GM12875 (cell line): ENCODE data around the gene MINK1.

Experiments
- H3K4me3 ChIP-seq: one replicate; pipeline ENCODE4 v1.5.1; 2011; ENCODE audit warnings: low read depth, low read length, control low read depth
- TF ChIP-seq, protein P1 (sequence below): IDR thresholded peaks from 2 replicates; pipeline ENCODE4 v1.5.1; 2011; ENCODE audit warnings: low read depth, mild to moderate bottlenecking, control low read depth, inconsistent platforms, low read length, moderate library complexity, borderline replicate concordance; ENCODE audit not compliant: insufficient read depth

Gene MINK1

DNA sequence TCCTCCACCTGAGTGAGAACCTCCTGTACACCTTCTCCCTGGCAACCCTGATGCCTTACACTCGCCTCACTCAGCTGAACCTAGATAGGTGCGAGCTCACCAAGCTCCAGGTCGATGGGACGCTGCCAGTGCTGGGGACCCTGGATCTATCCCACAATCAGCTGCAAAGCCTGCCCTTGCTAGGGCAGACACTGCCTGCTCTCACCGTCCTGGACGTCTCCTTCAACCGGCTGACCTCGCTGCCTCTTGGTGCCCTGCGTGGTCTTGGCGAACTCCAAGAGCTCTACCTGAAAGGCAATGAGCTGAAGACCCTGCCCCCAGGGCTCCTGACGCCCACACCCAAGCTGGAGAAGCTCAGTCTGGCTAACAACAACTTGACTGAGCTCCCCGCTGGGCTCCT lies 99.6 kb downstream of the MINK1 start:
- TF ChIP-seq, protein P1, sequence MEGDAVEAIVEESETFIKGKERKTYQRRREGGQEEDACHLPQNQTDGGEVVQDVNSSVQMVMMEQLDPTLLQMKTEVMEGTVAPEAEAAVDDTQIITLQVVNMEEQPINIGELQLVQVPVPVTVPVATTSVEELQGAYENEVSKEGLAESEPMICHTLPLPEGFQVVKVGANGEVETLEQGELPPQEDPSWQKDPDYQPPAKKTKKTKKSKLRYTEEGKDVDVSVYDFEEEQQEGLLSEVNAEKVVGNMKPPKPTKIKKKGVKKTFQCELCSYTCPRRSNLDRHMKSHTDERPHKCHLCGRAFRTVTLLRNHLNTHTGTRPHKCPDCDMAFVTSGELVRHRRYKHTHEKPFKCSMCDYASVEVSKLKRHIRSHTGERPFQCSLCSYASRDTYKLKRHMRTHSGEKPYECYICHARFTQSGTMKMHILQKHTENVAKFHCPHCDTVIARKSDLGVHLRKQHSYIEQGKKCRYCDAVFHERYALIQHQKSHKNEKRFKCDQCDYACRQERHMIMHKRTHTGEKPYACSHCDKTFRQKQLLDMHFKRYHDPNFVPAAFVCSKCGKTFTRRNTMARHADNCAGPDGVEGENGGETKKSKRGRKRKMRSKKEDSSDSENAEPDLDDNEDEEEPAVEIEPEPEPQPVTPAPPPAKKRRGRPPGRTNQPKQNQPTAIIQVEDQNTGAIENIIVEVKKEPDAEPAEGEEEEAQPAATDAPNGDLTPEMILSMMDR: no peak
- no peak overlapping the region for H3K4me3 ChIP-seq

DNA sequence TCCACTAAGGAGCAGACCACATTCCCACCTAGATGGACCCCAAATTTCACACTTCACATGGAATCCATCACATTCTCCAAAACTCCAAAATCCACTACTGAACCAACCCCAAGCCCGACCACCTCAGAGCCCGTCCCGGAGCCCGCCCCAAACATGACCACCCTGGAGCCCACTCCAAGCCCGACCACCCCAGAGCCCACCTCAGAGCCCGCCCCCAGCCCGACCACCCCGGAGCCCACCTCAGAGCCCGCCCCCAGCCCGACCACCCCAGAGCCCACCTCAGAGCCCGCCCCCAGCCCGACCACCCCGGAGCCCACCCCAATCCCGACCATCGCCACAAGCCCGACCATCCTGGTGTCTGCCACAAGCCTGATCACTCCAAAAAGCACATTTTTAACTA lies 100.5 kb downstream of the MINK1 start:
- H3K4me3 ChIP-seq: no peak overlapping the region
- TF ChIP-seq, protein P1: no peak

DNA sequence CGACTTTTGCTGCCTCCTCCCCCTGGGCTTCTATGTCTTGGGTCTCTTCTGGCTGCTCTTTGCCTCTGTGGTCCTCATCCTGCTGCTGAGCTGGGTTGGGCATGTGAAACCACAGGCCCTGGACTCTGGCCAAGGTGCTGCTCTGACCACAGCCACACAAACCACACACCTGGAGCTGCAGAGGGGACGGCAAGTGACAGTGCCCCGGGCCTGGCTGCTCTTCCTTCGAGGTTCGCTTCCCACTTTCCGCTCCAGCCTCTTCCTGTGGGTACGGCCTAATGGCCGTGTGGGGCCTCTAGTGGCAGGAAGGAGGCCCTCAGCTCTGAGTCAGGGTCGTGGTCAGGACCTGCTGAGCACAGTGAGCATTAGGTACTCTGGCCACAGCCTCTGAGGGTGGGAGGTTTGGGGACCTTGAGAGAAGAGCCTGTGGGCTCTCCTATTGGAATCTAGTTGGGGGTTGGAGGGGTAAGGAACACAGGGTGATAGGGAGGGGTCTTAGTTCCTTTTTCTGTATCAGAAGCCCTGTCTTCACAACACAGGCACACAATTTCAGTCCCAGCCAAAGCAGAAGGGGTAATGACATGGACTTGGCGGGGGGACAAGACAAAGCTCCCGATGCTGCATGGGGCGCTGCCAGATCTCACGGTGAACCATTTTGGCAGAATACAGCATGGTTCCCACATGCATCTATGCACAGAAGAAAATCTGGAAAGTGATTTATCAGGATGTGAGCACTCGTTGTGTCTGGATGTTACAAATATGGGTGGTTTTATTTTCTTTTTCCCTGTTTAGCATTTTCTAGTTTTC lies 101.2 kb downstream of the MINK1 start:
- no peak overlapping the region for H3K4me3 ChIP-seq
- TF ChIP-seq, protein P1: no peak

DNA sequence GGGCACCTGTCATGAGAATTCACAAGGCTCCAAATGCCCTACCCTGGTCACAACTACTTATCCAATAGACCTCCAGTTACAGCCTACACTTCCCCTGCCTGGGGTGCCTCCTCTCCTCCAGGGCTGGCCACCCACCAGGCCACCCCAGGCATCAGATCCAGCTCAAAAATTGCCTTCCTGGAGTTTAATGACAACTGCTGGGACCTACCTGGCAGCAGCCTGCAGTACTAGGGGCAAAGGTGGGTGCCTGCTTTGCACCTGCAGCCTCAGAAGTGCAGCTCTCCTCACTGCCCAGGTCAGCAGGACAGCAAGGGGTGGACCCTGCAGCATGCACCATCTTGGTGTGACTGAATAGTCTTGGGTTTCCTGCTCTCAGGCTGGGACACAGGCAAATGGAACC lies 102.5 kb downstream of the MINK1 start:
- TF ChIP-seq, protein P1: no peak
- no peak overlapping the region for H3K4me3 ChIP-seq

DNA sequence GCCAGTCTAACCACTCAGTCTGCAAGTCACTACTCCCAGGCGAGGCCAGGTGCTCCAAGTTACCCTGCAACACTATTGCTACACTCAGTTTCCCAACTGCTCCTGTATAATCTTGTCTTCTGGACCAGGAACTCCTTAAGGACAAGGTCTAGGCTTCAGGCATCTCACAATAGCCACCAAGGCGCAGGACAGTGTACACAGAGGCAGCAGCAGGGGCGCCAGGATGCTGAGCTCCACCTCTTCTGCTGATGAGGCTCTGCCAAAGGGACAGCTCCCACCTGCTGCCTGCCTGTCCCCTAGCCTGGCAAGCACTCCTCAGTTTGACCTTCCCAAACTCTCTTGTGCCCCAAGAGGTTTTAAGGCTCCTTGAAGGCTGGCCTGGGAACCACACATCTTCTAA lies 103.3 kb downstream of the MINK1 start:
- no peak overlapping the region for H3K4me3 ChIP-seq
- TF ChIP-seq, protein P1: no peak

DNA sequence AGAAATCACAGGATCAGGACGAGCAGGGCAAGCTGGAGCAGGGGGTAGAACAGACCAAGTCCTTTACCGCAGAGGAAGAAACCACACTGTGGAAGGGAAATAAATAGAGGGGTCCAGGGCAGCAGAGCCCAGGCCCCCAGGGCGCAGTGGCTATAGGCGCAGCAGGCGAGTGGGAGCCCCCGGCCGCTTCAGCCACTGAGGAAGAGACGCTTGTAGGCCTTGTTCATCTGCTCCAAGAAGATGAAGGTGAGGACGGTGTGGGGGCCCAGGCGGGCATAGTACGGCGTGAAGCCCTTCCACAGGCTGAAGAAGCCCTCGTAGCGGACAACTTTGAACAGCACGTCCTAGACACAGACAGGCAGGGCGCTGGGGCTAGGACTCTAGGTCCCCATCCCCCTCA lies 104.4 kb downstream of the MINK1 start:
- no peak overlapping the region for H3K4me3 ChIP-seq
- TF ChIP-seq, protein P1: no peak

DNA sequence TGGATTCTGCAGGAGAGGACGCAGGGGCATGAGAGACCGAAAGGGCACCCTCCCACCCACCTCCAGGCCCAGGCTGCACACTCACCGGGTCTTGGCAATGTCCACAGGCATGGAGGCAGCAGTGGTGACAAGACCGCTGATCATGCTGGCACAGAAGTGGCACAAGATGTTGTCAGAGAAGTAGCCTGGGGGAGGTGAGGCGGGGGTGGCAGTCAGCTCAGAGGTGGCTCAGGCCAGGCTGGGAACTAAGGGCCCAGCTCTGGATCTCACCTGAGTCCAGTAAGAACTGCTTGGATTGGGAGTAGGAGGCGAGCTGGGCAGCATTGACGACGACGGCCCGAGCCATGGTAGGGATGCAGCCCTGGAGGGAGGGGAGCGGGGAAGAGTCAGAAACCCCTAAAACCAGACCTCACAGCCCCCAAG lies 104.9 kb downstream of the MINK1 start:
- H3K4me3 ChIP-seq: no peak overlapping the region
- TF ChIP-seq, protein P1: no peak
